Neural cell (in vitro differentiated cells): Measurements from ENCODE around the gene ECI1.

Experiments
- EP300 ChIP-seq: fragments of 450-650 bp; conservative IDR thresholded peaks from 2 replicates; pipeline ENCODE4 v1.6.1; 2014; ENCODE audit warnings: antibody characterized with exemption, mild to moderate bottlenecking, moderate library complexity; ENCODE audit not compliant: poor library complexity, severe bottlenecking
- EZH2 ChIP-seq: fragments of 200-600, 300-800 bp; shearing (Covaris generic), sonication (generic); IDR thresholded peaks from 2 replicates; pipeline ENCODE4 v1.6.1; 2014; ENCODE audit warnings: antibody characterized with exemption, low read length, borderline replicate concordance, mild to moderate bottlenecking; ENCODE audit not compliant: insufficient read depth, poor library complexity, severe bottlenecking
- MXI1 ChIP-seq: fragments of 450-650 bp; conservative IDR thresholded peaks from 2 replicates; pipeline ENCODE4 v1.6.1; 2014; ENCODE audit warnings: antibody characterized with exemption, mild to moderate bottlenecking; ENCODE audit not compliant: poor library complexity, severe bottlenecking
- POLR2AphosphoS5 ChIP-seq: IDR thresholded peaks from 2 replicates; pipeline ENCODE4 v1.6.1; 2012
- RAD21 ChIP-seq: fragments of 450-650 bp; conservative IDR thresholded peaks from 2 replicates; pipeline ENCODE4 v1.6.1; 2014; ENCODE audit warnings: antibody characterized with exemption, mild to moderate bottlenecking, moderate library complexity
- SMC3 ChIP-seq: fragments of 450-650 bp; conservative IDR thresholded peaks from 2 replicates; pipeline ENCODE4 v1.6.1; 2014; ENCODE audit warnings: antibody characterized with exemption, mild to moderate bottlenecking, moderate library complexity; ENCODE audit not compliant: poor library complexity
- TAF1 ChIP-seq: IDR thresholded peaks from 2 replicates; pipeline ENCODE4 v1.6.1; 2012; ENCODE audit warnings: low read depth
- TF ChIP-seq, protein P1 (sequence below): fragments of 450-650 bp; IDR thresholded peaks from 2 replicates; pipeline ENCODE4 v1.5.1; 2014; ENCODE audit warnings: antibody characterized with exemption, mild to moderate bottlenecking, moderate library complexity; ENCODE audit not compliant: poor library complexity, severe bottlenecking
- TF ChIP-seq, protein P2 (sequence below): IDR thresholded peaks from 2 replicates; pipeline ENCODE4 v1.6.1; 2012; ENCODE audit warnings: borderline replicate concordance

DNA sequence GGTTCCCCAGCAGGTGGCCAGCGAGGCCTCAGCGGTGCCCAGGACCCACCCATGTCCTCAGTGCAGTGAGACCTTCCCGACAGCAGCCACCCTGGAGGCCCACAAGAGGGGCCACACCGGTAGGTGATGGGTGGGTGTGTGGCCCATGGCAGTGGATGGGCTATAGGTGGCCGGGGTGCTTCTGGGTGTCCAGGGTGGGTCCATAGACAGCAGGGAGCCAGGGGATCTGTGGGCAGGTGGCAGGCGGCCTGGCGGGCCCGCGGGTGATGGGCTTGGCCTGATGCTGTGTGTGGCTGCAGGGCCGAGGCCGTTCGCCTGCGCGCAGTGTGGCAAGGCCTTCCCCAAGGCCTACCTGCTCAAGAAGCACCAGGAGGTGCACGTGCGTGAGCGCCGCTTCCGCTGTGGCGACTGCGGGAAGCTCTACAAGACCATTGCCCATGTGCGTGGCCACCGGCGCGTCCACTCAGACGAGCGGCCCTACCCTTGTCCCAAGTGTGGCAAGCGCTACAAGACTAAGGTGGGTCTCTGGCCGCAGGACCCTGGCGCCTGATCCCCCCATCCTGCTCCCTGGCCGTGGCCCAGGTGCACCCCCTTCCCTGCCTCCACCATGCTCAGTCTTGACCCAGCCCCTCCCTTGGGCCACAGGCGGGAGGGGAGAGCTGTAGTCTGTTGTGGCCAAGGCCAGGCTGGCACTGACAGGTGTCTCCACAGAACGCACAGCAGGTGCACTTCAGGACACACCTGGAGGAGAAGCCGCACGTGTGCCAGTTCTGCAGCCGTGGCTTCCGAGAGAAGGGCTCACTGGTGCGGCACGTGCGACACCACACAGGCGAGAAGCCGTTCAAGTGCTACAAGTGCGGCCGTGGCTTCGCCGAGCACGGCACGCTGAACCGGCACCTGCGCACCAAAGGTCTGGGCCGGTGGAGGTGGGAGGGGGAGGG lies 17.2 kb downstream of the ECI1 start:
- no peak for TF ChIP-seq TAF1
- TF ChIP-seq, protein P1, sequence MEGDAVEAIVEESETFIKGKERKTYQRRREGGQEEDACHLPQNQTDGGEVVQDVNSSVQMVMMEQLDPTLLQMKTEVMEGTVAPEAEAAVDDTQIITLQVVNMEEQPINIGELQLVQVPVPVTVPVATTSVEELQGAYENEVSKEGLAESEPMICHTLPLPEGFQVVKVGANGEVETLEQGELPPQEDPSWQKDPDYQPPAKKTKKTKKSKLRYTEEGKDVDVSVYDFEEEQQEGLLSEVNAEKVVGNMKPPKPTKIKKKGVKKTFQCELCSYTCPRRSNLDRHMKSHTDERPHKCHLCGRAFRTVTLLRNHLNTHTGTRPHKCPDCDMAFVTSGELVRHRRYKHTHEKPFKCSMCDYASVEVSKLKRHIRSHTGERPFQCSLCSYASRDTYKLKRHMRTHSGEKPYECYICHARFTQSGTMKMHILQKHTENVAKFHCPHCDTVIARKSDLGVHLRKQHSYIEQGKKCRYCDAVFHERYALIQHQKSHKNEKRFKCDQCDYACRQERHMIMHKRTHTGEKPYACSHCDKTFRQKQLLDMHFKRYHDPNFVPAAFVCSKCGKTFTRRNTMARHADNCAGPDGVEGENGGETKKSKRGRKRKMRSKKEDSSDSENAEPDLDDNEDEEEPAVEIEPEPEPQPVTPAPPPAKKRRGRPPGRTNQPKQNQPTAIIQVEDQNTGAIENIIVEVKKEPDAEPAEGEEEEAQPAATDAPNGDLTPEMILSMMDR: no peak
- TF ChIP-seq EZH2: no peak
- no peak for TF ChIP-seq SMC3
- TF ChIP-seq POLR2AphosphoS5: no peak
- no peak for TF ChIP-seq EP300
- no peak for TF ChIP-seq MXI1
- TF ChIP-seq, protein P2, sequence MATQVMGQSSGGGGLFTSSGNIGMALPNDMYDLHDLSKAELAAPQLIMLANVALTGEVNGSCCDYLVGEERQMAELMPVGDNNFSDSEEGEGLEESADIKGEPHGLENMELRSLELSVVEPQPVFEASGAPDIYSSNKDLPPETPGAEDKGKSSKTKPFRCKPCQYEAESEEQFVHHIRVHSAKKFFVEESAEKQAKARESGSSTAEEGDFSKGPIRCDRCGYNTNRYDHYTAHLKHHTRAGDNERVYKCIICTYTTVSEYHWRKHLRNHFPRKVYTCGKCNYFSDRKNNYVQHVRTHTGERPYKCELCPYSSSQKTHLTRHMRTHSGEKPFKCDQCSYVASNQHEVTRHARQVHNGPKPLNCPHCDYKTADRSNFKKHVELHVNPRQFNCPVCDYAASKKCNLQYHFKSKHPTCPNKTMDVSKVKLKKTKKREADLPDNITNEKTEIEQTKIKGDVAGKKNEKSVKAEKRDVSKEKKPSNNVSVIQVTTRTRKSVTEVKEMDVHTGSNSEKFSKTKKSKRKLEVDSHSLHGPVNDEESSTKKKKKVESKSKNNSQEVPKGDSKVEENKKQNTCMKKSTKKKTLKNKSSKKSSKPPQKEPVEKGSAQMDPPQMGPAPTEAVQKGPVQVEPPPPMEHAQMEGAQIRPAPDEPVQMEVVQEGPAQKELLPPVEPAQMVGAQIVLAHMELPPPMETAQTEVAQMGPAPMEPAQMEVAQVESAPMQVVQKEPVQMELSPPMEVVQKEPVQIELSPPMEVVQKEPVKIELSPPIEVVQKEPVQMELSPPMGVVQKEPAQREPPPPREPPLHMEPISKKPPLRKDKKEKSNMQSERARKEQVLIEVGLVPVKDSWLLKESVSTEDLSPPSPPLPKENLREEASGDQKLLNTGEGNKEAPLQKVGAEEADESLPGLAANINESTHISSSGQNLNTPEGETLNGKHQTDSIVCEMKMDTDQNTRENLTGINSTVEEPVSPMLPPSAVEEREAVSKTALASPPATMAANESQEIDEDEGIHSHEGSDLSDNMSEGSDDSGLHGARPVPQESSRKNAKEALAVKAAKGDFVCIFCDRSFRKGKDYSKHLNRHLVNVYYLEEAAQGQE: no peak
- no peak for TF ChIP-seq RAD21
